MM.1S (cell line): ENCODE results near the gene RPL34.

Source experiments
- CTCF ChIP-seq: fragments of 300-600 bp; sonication (generic); IDR thresholded peaks from 2 replicates; pipeline ENCODE4 v1.5.1; 2016; ENCODE audit warnings: antibody characterized with exemption, low read length, mixed read lengths
- EZH2 ChIP-seq: fragments of 300-600 bp; sonication (generic); optimal IDR thresholded peaks from 2 replicates; pipeline ENCODE3; 2017; ENCODE audit warnings: low read depth, mild to moderate bottlenecking, antibody characterized with exemption, low read length, mixed read lengths

GRCh38 chr4:108586778-108587177 lies 33.6 kb upstream of the RPL34 start:
- TF ChIP-seq CTCF (no peak), EZH2 (no peak)
